ENCODE results near the gene IGSF21. TPM values are rescaled to one million over a fixed set of nuclear protein-coding genes. Genes with fewer than 3 reads are reported as not detected.
"Not testable (repeated sequence)": the region's sequence is repeated elsewhere in the genome, so short reads cannot be mapped to it uniquely, and the experiment has no call there.

IGSF21 gene
- total and polyA plus RNA-seq, 10 of the 15 experiments (the other 5 are each of a cell fraction or from before 2014, with no cell fraction given) = 0.03 to 0.49 TPM; not detected in 8

DNA sequence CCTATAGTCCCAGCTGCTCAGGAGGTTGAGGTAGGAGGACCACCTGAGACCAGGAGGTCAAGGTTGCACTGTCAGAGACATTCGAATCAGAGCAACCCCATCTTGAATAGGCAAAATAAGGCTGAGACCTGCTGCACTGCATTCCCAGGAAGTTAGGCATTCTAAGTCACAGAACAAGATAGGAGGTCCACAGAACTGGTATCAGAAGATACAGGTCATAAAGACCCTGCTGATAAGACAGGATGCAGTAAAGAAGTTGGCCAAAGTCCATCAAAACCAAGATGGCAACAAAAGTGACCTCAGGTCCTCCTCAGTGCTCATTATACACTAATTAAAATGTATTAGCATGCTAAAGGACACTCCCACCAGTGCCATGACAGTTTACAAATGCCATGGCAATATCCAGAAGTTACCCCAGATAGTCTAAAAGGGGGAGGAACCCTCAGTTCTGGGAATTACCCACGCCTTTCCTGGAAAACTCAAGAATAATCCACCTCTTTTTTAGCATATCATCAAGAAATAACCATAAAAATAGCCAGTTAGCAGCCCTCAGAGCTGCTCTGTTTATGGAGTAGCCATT is 307.9 kb downstream of the IGSF21 start:
- Histone ChIP-seq H2AFZ (ENCODE audit: control insufficient read depth, low read depth, low read length) (no peak overlapping the region), H3K27me3 (replicated peaks in 1 of 2; ENCODE audit: control insufficient read depth in 2 of 2, insufficient read depth in 2 of 2, low read length in 1 of 2) (no peaks in the 10 kb centered on the region), H3K4me1 (ENCODE audit: control insufficient read depth, insufficient read depth, low read length) (no peaks in the 10 kb centered on the region), H3K4me2 (ENCODE audit: control insufficient read depth, insufficient read depth) (no peak overlapping the region), H3K4me3 (no peak overlapping the region), H3K9ac (ENCODE audit: control insufficient read depth, insufficient read depth, low read length) (no peak overlapping the region), H4K20me1 (ENCODE audit: control insufficient read depth, insufficient read depth) (no peaks in the 10 kb centered on the region), H3K36me3 (ENCODE audit: control insufficient read depth in 2 of 2, insufficient read depth in 2 of 2, low read length in 1 of 2) (no peaks in the 10 kb centered on the region), H3K79me2 (ENCODE audit: control insufficient read depth, insufficient read depth, low read length) (no peaks in the 10 kb centered on the region), H3K9me3 (replicated peaks; ENCODE audit: control insufficient read depth, insufficient read depth, low read length) (peaks cover 7% of the 10 kb centered on the region; the same call in 2 of the 3 replicates), H3K27ac (ENCODE audit: control insufficient read depth, insufficient read depth) (no peak overlapping the region)
- SMC1A ChIA-PET (ENCODE audit: uncharacterized antibody, unreplicated experiment) = no interaction called here
- ATAC-seq (no peak), FAIRE-seq (no peak), DNase-seq (ENCODE audit: low read depth, low spot score) (no peak)
- RAD21 ChIA-PET (ENCODE audit: unreplicated experiment) = no interaction called here
- intact Hi-C loops (cut with micrococcal nuclease; ENCODE audit: unreplicated experiment) = no loop called here
- CTCF ChIA-PET = no interaction called here
- in situ Hi-C loops (cut with MboI) = no loop called here
- TF ChIP-seq, protein P1, sequence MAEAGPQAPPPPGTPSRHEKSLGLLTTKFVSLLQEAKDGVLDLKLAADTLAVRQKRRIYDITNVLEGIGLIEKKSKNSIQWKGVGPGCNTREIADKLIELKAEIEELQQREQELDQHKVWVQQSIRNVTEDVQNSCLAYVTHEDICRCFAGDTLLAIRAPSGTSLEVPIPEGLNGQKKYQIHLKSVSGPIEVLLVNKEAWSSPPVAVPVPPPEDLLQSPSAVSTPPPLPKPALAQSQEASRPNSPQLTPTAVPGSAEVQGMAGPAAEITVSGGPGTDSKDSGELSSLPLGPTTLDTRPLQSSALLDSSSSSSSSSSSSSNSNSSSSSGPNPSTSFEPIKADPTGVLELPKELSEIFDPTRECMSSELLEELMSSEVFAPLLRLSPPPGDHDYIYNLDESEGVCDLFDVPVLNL (IDR thresholded peaks at IDR 0.05; ENCODE audit: low read depth, low read length) = no peak
- TF ChIP-seq STAT1 (conservative IDR thresholded peaks at IDR 0.05) = no peak
- TF ChIP-seq HCFC1 (IDR thresholded peaks at IDR 0.05; ENCODE audit: low read length) = no peak
- TF ChIP-seq JUND (IDR thresholded peaks at IDR 0.05; ENCODE audit: low read depth, low read length) = no peak
- no peak for TF ChIP-seq ZNF217 (IDR thresholded peaks at IDR 0.05)
- TF ChIP-seq TCF12 (IDR thresholded peaks at IDR 0.05; ENCODE audit: low read depth, low read length) = no peak
- no peak for TF ChIP-seq IRF4 (IDR thresholded peaks at IDR 0.05; ENCODE audit: low read depth, low read length)
- no peak for TF ChIP-seq SPI1 (IDR thresholded peaks at IDR 0.05; ENCODE audit: borderline replicate concordance, insufficient read depth, low read depth, low read length)
- TF ChIP-seq RUNX3 (IDR thresholded peaks at IDR 0.05; ENCODE audit: low read length) = no peak
- no peak for TF ChIP-seq KDM1A (IDR thresholded peaks at IDR 0.05; ENCODE audit: borderline replicate concordance)
- TF ChIP-seq CBFB (IDR thresholded peaks at IDR 0.05; ENCODE audit: low read depth) = no peak
- TF ChIP-seq, protein P2, sequence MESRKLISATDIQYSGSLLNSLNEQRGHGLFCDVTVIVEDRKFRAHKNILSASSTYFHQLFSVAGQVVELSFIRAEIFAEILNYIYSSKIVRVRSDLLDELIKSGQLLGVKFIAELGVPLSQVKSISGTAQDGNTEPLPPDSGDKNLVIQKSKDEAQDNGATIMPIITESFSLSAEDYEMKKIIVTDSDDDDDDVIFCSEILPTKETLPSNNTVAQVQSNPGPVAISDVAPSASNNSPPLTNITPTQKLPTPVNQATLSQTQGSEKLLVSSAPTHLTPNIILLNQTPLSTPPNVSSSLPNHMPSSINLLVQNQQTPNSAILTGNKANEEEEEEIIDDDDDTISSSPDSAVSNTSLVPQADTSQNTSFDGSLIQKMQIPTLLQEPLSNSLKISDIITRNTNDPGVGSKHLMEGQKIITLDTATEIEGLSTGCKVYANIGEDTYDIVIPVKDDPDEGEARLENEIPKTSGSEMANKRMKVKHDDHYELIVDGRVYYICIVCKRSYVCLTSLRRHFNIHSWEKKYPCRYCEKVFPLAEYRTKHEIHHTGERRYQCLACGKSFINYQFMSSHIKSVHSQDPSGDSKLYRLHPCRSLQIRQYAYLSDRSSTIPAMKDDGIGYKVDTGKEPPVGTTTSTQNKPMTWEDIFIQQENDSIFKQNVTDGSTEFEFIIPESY (IDR thresholded peaks at IDR 0.05) = no peak
- BruUV-seq (replicated peaks) = no TSS peak
- WGBS (ENCODE audit: insufficient coverage, insufficient replicate concordance, low lambda C conversion rate, missing lambda C conversion rate) = 0% methylated on average over 2 of the region's 2 CpGs
- POLR2A ChIA-PET = no interaction called here

DNA sequence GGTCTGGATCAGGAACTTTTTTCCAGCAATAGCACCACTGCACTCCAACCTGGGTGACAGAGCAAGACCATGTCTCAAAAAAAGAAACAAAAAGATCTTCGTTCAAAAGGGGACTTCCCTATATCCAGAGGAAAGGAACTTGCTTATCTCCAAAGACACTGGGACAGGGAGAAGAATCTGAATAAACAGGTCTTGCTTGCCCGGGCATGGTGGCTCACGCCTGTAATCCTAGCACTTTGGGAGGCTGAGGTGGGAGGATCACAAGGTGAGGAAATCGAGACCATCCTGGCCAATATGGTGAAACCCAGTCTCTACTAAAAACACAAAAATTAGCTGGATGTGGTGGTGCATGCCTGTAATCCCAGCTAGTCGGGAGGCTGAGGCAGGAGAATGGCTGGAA is 308.5 kb downstream of the IGSF21 start:
- H4K20me1 ChIP-seq (ENCODE audit: control insufficient read depth, insufficient read depth); H3K4me3 ChIP-seq; H3K36me3 ChIP-seq (ENCODE audit: control insufficient read depth in 2 of 2, insufficient read depth in 2 of 2, low read length in 1 of 2); H3K9ac ChIP-seq (ENCODE audit: control insufficient read depth, insufficient read depth, low read length); ATAC-seq; intact Hi-C loops (cut with micrococcal nuclease; ENCODE audit: unreplicated experiment); H3K79me2 ChIP-seq (ENCODE audit: control insufficient read depth, insufficient read depth, low read length); H3K27me3 ChIP-seq (replicated peaks in 1 of 2; ENCODE audit: control insufficient read depth in 2 of 2, insufficient read depth in 2 of 2, low read length in 1 of 2); H3K4me2 ChIP-seq (ENCODE audit: control insufficient read depth, insufficient read depth); H3K4me1 ChIP-seq (ENCODE audit: control insufficient read depth, insufficient read depth, low read length); H3K27ac ChIP-seq (ENCODE audit: control insufficient read depth, insufficient read depth); in situ Hi-C loops (cut with MboI); CTCF ChIA-PET; SMC1A ChIA-PET (ENCODE audit: uncharacterized antibody, unreplicated experiment); DNase-seq (ENCODE audit: low read depth, low spot score); FAIRE-seq; H3K9me3 ChIP-seq (replicated peaks; ENCODE audit: control insufficient read depth, insufficient read depth, low read length); BruUV-seq (replicated peaks); POLR2A ChIA-PET; H2AFZ ChIP-seq (ENCODE audit: control insufficient read depth, low read depth, low read length); RAD21 ChIA-PET (ENCODE audit: unreplicated experiment): not testable (repeated sequence)
- 36% methylated on average over 5 of the region's 5 CpGs for WGBS (ENCODE audit: insufficient coverage, insufficient replicate concordance, low lambda C conversion rate, missing lambda C conversion rate)

Measured in GM12878 (cell line).